Epithelial cell of esophagus (primary cell): ENCODE results near the gene ADAM12.
"Not testable (repeated sequence)": the region's sequence is repeated elsewhere in the genome, so short reads cannot be mapped to it uniquely, and the experiment has no call there.

ENCODE experiments used
- DNase-seq: peaks from one replicate; pipeline ENCODE4 v3.0.0; 2010; ENCODE audit warnings: low read depth
- H3K4me3 ChIP-seq: 2 replicates; pipeline ENCODE4 v1.5.1; 2011; ENCODE audit warnings: mild to moderate bottlenecking, low read length, control low read depth
- CTCF ChIP-seq: IDR thresholded peaks from 2 replicates; pipeline ENCODE4 v1.5.1; 2011; ENCODE audit warnings: low read depth, mild to moderate bottlenecking, low read length, control low read depth, inconsistent platforms; ENCODE audit not compliant: insufficient read depth; ENCODE audit errors: missing control alignments

ADAM12 gene

DNA sequence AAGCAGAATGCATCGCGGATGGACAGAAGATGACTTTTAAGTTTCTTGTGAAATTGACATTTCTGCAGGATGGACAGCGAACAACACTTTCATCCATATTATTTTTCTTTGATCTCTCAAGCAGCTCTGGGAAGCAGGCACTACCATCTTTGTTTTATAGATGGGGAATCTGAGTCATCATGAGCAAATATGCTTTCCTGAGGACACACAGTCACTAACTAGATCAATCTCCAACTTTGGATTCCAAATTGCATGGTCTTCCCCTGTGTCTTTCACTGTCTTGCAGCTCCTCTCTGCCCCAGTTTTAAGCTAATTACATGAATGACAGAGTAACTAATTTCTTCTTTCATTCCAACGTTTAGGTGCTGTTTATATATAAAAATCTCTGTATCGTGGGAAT is 201.5 kb downstream of the ADAM12 start:
- TF ChIP-seq CTCF = no peak
- DNase-seq = no peak
- no peak overlapping the region for H3K4me3 ChIP-seq

DNA sequence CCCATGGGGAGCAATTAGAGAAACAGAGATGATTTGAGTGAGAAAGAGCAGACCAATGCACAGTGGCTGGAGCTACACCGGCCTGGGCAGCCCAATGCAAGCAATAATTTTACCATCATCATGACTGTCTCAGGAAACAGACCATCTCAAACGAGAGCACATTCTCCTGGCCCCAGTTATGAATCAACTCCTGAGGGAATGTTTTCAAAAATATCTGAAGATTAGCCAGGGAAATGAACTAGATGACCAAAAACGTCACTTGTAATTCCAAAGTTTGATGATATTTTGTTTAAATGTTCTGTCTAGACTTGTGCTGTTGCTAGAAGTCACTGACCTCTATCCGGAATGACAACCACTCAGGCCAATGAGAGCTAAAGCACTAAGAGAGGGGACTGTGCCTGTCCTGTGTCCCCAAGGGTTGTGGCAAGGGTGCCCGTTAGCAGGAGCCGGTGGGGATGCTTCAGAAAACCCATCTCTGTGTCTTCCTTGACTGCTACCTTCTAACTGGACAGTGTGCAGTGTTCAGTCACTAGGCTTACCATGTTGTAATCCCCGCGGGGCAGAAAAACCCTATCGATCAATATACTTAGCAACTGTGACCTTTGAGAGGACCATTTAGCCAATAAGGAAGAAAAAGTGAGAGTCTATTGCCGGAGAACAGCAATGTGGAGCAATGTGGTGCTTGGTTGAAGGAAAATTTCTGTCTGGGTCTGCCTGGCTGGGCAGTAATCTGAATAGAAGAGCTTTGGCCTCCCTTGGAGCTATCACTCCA is 202.4 kb downstream of the ADAM12 start:
- no peak overlapping the region for H3K4me3 ChIP-seq
- no peak for TF ChIP-seq CTCF
- no peak for DNase-seq

GRCh38 chr10:126181626-126182025 is 206.7 kb downstream of the ADAM12 start:
- H3K4me3 ChIP-seq = no peak overlapping the region
- TF ChIP-seq CTCF = no peak
- no peak for DNase-seq

DNA sequence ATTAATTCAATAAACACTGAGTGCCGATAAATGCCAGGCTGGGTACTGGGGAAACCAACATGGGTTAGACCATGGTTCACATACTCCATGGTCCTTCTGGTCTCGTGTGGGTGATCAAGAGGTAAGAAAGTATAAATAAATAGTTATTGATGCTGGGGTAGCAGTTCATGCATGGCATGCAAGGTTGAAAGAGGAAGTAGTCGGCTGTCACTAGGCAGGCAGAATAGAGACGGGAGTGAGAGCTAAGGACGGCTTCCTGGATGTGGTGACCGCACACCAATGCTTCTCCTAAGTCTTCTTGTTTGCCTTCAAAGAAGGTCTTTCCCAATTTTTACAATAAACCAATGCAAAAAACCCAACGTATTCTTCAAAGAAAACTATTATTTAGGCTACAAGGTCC is 208.6 kb downstream of the ADAM12 start:
- no peak for DNase-seq
- H3K4me3 ChIP-seq = no peak overlapping the region
- TF ChIP-seq CTCF = no peak

DNA sequence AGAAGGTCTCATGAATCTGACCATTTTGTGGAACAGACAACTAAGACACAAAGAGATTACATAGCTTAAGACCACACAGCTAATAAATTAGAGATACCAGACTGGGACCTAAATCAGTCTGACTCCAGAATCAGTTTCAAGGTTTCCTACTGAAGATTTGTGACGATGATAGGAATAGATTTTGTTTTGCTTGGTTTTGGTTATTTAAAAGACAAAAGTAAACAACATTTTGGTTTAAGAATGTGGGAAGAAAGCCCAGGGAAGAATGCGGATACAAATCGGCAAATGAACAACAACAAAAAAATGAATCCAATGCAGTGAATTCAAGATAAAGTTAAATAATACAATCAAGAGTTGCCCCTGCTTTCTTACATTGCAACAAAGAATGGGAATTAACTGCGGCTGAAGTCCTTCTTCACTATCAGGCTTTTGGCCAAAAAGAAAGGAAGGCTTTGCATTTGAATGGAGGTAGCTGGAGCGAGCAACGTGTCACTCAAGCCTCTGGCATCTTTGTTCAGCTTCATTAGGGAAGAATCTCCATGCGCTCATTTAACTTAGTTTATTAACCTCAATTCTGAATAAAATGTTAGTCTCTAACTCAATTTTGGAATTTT is 210.8 kb downstream of the ADAM12 start:
- DNase-seq = no peak
- no peak for TF ChIP-seq CTCF
- no peak overlapping the region for H3K4me3 ChIP-seq

GRCh38 chr10:126175641-126176262 is 212.5 kb downstream of the ADAM12 start:
- no peak for DNase-seq
- no peak overlapping the region for H3K4me3 ChIP-seq
- TF ChIP-seq CTCF = no peak

GRCh38 chr10:126172755-126173154 is 215.5 kb downstream of the ADAM12 start:
- DNase-seq, H3K4me3 ChIP-seq: not testable (repeated sequence)
